D721Med (cell line): ENCODE data around the gene TMEM178B.
"Not testable (repeated sequence)": the region's sequence is repeated elsewhere in the genome, so short reads cannot be mapped to it uniquely, and the experiment has no call there.

Source experiments
- DNase-seq: peaks from one replicate; pipeline ENCODE4 v3.0.0; 2011; ENCODE audit warnings: low spot score; ENCODE audit not compliant: insufficient read length
- FAIRE-seq: peaks from 2 replicates; lab custom pipeline; 2011; peaks lifted over from hg19 to GRCh38; lab: Jason Lieb, UNC
- TF ChIP-seq, protein P1 (sequence below): IDR thresholded peaks from 2 replicates; pipeline ENCODE4 v1.5.1; 2012; ENCODE audit warnings: mild to moderate bottlenecking, control low read depth; ENCODE audit not compliant: insufficient read depth; ENCODE audit errors: missing control alignments

TMEM178B gene

DNA sequence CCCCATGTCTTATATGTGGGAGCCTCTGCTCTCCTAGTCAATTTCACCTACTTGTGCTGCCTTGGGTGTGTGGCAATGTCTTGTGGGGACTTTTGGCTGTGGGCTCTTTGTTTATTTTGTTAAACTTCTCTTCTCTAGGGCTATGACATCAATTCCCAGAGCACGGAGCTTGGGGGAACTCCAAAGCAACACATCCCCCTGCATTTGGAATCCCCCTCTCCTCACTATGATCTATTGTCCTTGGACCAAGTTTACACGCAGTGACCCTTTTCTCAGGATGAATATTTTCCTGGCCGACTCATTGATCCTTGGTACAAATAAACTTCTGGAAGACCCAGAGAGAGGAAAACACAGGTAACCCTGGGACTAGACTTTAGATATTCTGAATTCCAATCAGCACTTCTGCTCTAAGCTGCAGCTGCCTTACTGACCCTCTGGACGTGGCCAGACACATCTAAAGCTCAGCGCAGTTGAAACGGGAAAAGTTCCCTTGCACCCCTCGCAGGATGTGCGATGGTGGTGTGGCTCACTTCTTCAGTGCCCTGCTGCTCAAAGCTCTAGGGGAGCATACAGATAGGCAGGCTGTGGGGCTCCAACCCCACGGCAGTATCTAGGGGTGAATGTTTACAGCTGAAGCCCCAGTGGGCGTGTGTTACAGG lies 110.8 kb downstream of the TMEM178B start:
- FAIRE-seq: no peak

DNA sequence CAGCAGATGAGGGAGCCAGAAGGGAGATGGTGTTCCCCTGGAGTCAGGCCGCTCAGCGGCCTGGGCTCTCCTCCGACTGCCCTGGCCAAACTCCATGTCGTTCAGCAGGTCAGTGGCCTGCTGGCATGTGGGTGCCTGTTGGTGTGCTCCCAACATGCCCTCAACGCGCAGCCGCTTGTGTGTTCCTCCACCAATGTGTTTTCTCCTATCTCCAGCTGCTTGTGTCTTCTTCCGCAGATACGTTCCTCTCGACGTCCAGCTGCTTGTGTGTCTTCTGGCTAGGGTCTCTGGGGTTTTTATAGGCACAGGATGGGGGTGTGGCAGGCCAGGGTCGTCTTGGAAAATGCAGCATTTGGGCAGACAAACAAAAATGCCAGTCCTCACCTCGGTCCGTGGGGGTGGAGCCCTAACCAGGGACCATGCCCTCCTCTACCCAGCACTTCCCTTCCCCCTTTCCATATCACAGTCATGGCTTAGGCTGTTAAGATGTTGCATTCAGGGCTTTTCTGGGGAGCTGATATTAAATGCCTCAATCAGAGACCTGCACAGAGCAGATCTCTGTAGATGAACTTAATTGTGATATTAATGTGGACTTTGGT lies 111.6 kb downstream of the TMEM178B start:
- no peak for FAIRE-seq
- TF ChIP-seq, protein P1, sequence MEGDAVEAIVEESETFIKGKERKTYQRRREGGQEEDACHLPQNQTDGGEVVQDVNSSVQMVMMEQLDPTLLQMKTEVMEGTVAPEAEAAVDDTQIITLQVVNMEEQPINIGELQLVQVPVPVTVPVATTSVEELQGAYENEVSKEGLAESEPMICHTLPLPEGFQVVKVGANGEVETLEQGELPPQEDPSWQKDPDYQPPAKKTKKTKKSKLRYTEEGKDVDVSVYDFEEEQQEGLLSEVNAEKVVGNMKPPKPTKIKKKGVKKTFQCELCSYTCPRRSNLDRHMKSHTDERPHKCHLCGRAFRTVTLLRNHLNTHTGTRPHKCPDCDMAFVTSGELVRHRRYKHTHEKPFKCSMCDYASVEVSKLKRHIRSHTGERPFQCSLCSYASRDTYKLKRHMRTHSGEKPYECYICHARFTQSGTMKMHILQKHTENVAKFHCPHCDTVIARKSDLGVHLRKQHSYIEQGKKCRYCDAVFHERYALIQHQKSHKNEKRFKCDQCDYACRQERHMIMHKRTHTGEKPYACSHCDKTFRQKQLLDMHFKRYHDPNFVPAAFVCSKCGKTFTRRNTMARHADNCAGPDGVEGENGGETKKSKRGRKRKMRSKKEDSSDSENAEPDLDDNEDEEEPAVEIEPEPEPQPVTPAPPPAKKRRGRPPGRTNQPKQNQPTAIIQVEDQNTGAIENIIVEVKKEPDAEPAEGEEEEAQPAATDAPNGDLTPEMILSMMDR: no peak
- no peak for DNase-seq

More for the DNA sequence above, 110.8 kb downstream of the TMEM178B start:
- no peak for DNase-seq
- TF ChIP-seq, protein P1: no peak

DNA sequence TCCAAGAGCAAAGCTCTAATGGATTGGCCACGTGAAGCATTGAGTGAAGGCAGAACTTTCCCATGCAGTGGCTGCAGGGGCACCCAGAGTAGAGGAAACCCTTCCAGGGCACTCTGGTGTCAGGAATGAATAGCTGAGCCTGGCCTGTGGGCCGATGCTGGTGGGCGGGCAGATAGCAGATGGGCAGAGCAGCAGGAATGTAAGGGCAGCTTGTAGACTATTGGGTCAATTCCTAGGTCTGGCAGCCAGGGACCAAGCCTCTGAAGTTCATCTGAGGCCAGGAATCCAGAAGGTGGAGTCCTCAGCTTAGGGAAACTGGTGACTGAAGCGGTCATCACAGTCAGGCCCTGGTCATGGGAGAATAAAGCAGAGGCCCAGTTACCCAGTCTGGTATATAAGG lies 115.4 kb downstream of the TMEM178B start:
- FAIRE-seq (no peak), DNase-seq (no peak)
- TF ChIP-seq, protein P1: no peak

DNA sequence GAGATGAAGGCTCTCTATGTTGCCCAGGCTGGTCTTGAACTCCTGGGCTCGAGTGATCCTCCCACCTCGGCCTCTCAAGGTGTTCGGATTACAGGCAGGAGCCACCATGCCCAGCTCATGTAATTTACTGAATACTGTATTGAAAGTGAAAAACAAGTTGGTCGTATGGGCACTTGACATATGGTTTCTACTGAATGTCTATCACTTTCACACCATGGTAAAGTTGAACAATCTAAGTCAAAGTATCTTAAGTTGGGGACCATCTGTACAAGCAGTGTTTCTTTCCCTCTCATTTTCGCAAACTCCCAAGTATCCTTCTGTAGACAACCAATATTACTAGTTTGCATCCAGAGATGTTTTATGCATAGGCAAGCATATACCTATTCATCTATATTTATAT lies 116.6 kb downstream of the TMEM178B start:
- DNase-seq (no peak), FAIRE-seq (no peak)
- TF ChIP-seq, protein P1: no peak

DNA sequence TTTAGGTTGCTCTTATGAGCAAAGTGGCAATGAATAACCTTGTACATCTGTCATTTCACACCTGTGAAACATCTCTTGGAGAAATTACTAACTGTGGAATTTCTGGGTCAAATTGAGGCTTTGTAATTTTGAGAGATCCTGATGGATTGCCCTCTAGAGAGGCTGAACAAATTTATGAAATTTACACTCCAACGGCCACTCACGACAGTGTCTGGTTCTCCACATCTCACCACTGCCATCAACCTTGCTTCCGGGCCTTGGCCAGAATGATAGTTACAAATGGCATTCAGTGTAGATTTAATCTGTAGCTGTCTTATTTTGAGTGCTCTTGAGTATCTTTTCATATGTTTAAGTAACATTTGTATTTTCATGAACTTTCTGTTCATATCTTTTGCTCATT lies 117.4 kb downstream of the TMEM178B start:
- no peak for DNase-seq
- no peak for FAIRE-seq

DNA sequence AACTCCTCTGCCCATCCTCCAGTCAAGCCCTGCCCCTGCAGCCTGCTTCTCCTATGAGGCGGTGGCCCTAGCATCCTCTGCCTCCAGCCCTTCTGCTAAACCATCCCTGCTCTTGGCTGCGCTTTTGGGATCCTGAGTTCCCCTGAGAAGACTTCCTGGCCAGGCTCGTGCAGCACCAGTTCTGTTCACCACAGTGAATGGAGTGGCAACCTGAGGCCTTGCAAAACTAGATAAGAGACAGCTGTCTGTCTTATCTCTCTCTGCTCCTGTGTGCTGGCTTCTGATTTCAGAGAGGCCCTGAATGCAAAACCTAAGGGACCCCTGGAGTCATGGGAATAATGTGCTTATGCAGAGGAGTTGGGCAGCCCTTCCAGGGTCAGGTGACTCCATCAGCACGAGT lies 119.2 kb downstream of the TMEM178B start:
- FAIRE-seq: no peak
- TF ChIP-seq, protein P1: no peak
- DNase-seq: no peak

More for the DNA sequence above, 117.4 kb downstream of the TMEM178B start:
- TF ChIP-seq, protein P1: no peak

DNA sequence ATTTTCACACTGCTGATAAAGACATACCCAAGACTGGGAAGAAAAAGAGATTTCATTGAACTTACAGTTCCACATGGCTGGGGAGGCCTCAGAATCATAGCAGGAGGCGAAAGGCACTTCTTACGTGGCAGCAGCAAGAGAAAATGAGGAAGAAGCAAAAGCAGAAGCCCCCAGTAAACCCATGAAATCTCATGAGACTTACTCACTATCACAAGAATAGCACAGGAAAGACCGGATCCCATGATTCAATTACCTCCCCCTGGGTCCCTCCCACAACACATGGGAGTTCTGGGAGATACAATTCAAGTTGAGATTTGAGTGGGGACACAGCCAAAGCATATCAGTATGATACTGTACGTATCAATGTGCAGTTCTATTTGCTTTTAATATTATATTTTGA lies 121.9 kb downstream of the TMEM178B start:
- not testable (repeated sequence) for DNase-seq, FAIRE-seq
